HCT116 (cell line): ENCODE data around the gene MYO7A. TPM values are rescaled to one million over a fixed set of nuclear protein-coding genes. Genes with fewer than 3 reads are reported as not detected.

Experiments
- ATAC-seq: fragments of 200-7000 bp; cut with Tn5 transposase; 2 replicates; pipeline ENCODE4 v1.9.1; 2020; ENCODE audit warnings: mild to moderate bottlenecking, moderate library complexity
- BruUV-seq: library from RNA; stranded (reverse); fragments of 400-500 nt; replicated peaks from 2 replicates; lab custom pipeline; 2021; lab: Mats Ljungman, UMichigan
- CTCF ChIA-PET: fragments of 300-600 bp; sonication (Branson Sonifier 250); formaldehyde crosslinking; loops from one replicate; lab custom pipeline; 2021; ENCODE audit warnings: antibody characterized with exemption; lab: Charles Lee
- POLR2A ChIA-PET: fragments of 300-600, 350-600 bp; sonication (Branson Sonifier 250); formaldehyde crosslinking; loops from one replicate; lab custom pipeline; 2021; ENCODE audit warnings: antibody characterized with exemption; lab: Charles Lee
- RAD21 ChIA-PET, 2 experiments: fragments of 300-600 bp; sonication (Branson Sonifier 250); formaldehyde crosslinking; loops; one replicate each; lab custom pipeline; 2023; ENCODE audit warnings: low total read pairs in 2 of 2; ENCODE audit not compliant: uncharacterized antibody in 2 of 2, unreplicated experiment in 2 of 2, low non-redundant PET in 1 of 2; lab: Charles Lee
- DNase-seq: peaks from one replicate; pipeline ENCODE4 v3.0.0-alpha.2; 2010; ENCODE audit warnings: low read depth, low spot score
- H2AFZ ChIP-seq: fragments of 200-600 bp; shearing (Covaris generic), sonication (generic); 2 replicates; pipeline ENCODE4 v1.6.1; 2017; ENCODE audit warnings: low read depth, mixed run types, mixed read lengths, antibody characterized with exemption, low read length; ENCODE audit not compliant: poor library complexity, severe bottlenecking
- H3K27ac ChIP-seq: 2 replicates; pipeline ENCODE4 v1.5.1; 2012; ENCODE audit warnings: low read depth, low read length
- H3K27me3 ChIP-seq: fragments of 200-600 bp; sonication (generic); 2 replicates; pipeline ENCODE4 v1.6.1; 2016; ENCODE audit warnings: mixed run types, low read length, mixed read lengths; ENCODE audit not compliant: insufficient read depth
- H3K36me3 ChIP-seq, 2 experiments: fragments of 200-500 bp in 1 of 2; fragments of 200-600 bp in 1 of 2; sonication (Bioruptor generic) in 1 of 2; sonication (generic) in 1 of 2; 2 replicates each; pipeline versions ENCODE4 v1.5.1 to v1.6.1; 2014 to 2016; ENCODE audit warnings: low read length in 2 of 2, inconsistent platforms in 1 of 2, mixed read lengths in 1 of 2, mixed run types in 1 of 2; ENCODE audit not compliant: insufficient read depth in 2 of 2, control insufficient read depth in 1 of 2
- H3K4me1 ChIP-seq, 2 experiments: fragments of 200-600 bp in 1 of 2; sonication (generic) in 1 of 2; 2 replicates each; pipeline versions ENCODE4 v1.5.1 to v1.6.1; 2012 to 2017; ENCODE audit warnings: low read length in 2 of 2, inconsistent platforms in 1 of 2, mild to moderate bottlenecking in 1 of 2, mixed read lengths in 1 of 2, mixed run types in 1 of 2, moderate library complexity in 1 of 2; ENCODE audit not compliant: insufficient read depth in 2 of 2, control insufficient read depth in 1 of 2
- H3K4me2 ChIP-seq: fragments of 200-600 bp; sonication (generic); 2 replicates; pipeline ENCODE4 v1.6.1; 2017; ENCODE audit warnings: mixed run types, low read length, mixed read lengths
- H3K4me3 ChIP-seq, 2 experiments: fragments of 200-600 bp in 1 of 2; sonication (generic) in 1 of 2; replicated peaks in 1 of 2; 2 replicates each; pipeline ENCODE4 v1.5.1; 2011 to 2016; ENCODE audit warnings: low read length in 2 of 2, control low read depth in 1 of 2, low read depth in 1 of 2, mild to moderate bottlenecking in 1 of 2, mixed read lengths in 1 of 2, mixed run types in 1 of 2
- H3K79me2 ChIP-seq: fragments of 200-600 bp; sonication (generic); 2 replicates; pipeline ENCODE4 v1.6.1; 2017; ENCODE audit warnings: mild to moderate bottlenecking, mixed run types, low read length, moderate library complexity, mixed read lengths; ENCODE audit not compliant: insufficient read depth
- H3K9ac ChIP-seq: fragments of 200-600 bp; sonication (generic); 2 replicates; pipeline ENCODE4 v1.6.1; 2016; ENCODE audit warnings: low read length, mixed read lengths
- H3K9me2 ChIP-seq: fragments of 200-600 bp; sonication (generic), shearing (Covaris generic); 2 replicates; pipeline ENCODE4 v1.6.1; 2017; ENCODE audit warnings: mixed run types, mild to moderate bottlenecking, moderate library complexity; ENCODE audit not compliant: insufficient read depth
- H3K9me3 ChIP-seq, 2 experiments: fragments of 200-500 bp in 1 of 2; fragments of 200-600 bp in 1 of 2; sonication (Bioruptor generic) in 1 of 2; sonication (generic) in 1 of 2; 2 replicates each; pipeline ENCODE4 v1.6.1; 2014 to 2017; ENCODE audit warnings: low read length in 2 of 2, mixed read lengths in 2 of 2, inconsistent platforms in 1 of 2, low read depth in 1 of 2, mild to moderate bottlenecking in 1 of 2, mixed run types in 1 of 2, moderate library complexity in 1 of 2; ENCODE audit not compliant: control insufficient read depth in 1 of 2, insufficient read depth in 1 of 2
- H4K20me1 ChIP-seq: fragments of 200-600 bp; sonication (generic), shearing (Covaris generic); 2 replicates; pipeline ENCODE4 v1.6.1; 2017; ENCODE audit warnings: mixed run types, mild to moderate bottlenecking, moderate library complexity; ENCODE audit not compliant: insufficient read depth
- JUND ChIP-seq: IDR thresholded peaks from 2 replicates; pipeline ENCODE4 v1.6.1; 2012
- REST ChIP-seq: IDR thresholded peaks from 2 replicates; pipeline ENCODE4 v1.6.1; 2012; ENCODE audit warnings: low read depth
- SP1 ChIP-seq: IDR thresholded peaks from 2 replicates; pipeline ENCODE4 v1.6.1; 2012; ENCODE audit warnings: low read depth
- ZFX ChIP-seq: fragments of 450-650 bp; IDR thresholded peaks from 2 replicates; pipeline ENCODE4 v1.6.1; 2017
- intact Hi-C: fragments of 100-400 bp; cut with micrococcal nuclease; formaldehyde crosslinking; loops from 2 replicates; pipeline ENCODE4 v1.10.0; 2022
- total RNA-seq: library from RNA; stranded (reverse); gene quantifications from one replicate; pipeline ENCODE4 v1.2.1, GENCODE V29; 2021; ENCODE audit not compliant: unreplicated experiment
- TF ChIP-seq, protein P1 (sequence below), 3 experiments: fragments of 200-600 bp in 1 of 3; sonication (generic) in 1 of 3; IDR thresholded peaks in 2 of 3; conservative IDR thresholded peaks in 1 of 3; 2 replicates each; pipeline ENCODE4 v1.5.1; 2012 to 2017; ENCODE audit warnings: low read depth in 2 of 3, low read length in 2 of 3, antibody characterized with exemption in 1 of 3, borderline replicate concordance in 1 of 3, control low read depth in 1 of 3, mild to moderate bottlenecking in 1 of 3, mixed read lengths in 1 of 3, mixed run types in 1 of 3, moderate library complexity in 1 of 3; ENCODE audit not compliant: insufficient read depth in 1 of 3

The MYO7A gene
- total RNA-seq, 1 experiment from 2014 or later: 1.8 TPM

- no peak for ATAC-seq
- DNase-seq: no peak
- no peak overlapping the region for H3K4me3 ChIP-seq
- RAD21 ChIA-PET: no interaction called here
- TF ChIP-seq ZFX: no peak
- TF ChIP-seq REST: no peak
- TF ChIP-seq, protein P1, sequence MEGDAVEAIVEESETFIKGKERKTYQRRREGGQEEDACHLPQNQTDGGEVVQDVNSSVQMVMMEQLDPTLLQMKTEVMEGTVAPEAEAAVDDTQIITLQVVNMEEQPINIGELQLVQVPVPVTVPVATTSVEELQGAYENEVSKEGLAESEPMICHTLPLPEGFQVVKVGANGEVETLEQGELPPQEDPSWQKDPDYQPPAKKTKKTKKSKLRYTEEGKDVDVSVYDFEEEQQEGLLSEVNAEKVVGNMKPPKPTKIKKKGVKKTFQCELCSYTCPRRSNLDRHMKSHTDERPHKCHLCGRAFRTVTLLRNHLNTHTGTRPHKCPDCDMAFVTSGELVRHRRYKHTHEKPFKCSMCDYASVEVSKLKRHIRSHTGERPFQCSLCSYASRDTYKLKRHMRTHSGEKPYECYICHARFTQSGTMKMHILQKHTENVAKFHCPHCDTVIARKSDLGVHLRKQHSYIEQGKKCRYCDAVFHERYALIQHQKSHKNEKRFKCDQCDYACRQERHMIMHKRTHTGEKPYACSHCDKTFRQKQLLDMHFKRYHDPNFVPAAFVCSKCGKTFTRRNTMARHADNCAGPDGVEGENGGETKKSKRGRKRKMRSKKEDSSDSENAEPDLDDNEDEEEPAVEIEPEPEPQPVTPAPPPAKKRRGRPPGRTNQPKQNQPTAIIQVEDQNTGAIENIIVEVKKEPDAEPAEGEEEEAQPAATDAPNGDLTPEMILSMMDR (IDR thresholded peaks at IDR 0.05 in 2 of 3, conservative IDR thresholded peaks at IDR 0.05 in 1 of 3; ENCODE audit: borderline replicate concordance in 1 of 3, insufficient read depth in 1 of 3, low read depth in 2 of 3, low read length in 2 of 3): no peak
- TF ChIP-seq JUND: no peak
- no peak for TF ChIP-seq SP1
- H3K4me2 ChIP-seq: no peak overlapping the region
- no peak overlapping the region for H3K27ac ChIP-seq
- no TSS peak for BruUV-seq
- CTCF ChIA-PET: interaction anchor here (1.2 to 1.3 kb wide), 2 partner anchors 10 to 351 kb away, joined by 4 read pairs; no protein-coding TSS in a partner anchor
- no peaks in the 10 kb centered on the region for H3K79me2 ChIP-seq
- H4K20me1 ChIP-seq: no peaks in the 10 kb centered on the region
- no peaks in the 10 kb centered on the region for H3K36me3 ChIP-seq
- no peak overlapping the region for H3K9ac ChIP-seq
- H3K9me3 ChIP-seq: no peaks in the 10 kb centered on the region
- no peak overlapping the region for H2AFZ ChIP-seq
- no peaks in the 10 kb centered on the region for H3K9me2 ChIP-seq
- no peaks in the 10 kb centered on the region for H3K27me3 ChIP-seq
- intact Hi-C loops: no loop called here
- peaks cover 0 to 4% of the 10 kb centered on the region in 2 experiments; a peak in 1 of 4 replicates for H3K4me1 ChIP-seq
- POLR2A ChIA-PET: no interaction called here
Measured at GRCh38 chr11:77197626-77198320, 69.7 kb downstream of the MYO7A start.
